IPS DF 6.9 (cell line): Measurements from ENCODE around the gene KRTAP5-3.

Experiments
- DNase-seq: peaks from one replicate; pipeline ENCODE4 v3.0.0-alpha.2; 2013; ENCODE audit warnings: low read depth, low spot score
- H3K27ac ChIP-seq: one replicate; pipeline ENCODE4 v1.5.1; 2013; ENCODE audit warnings: low read length, control low read depth
- H3K27me3 ChIP-seq: 2 replicates; pipeline ENCODE4 v1.6.1; 2013; ENCODE audit warnings: mild to moderate bottlenecking, low read length; ENCODE audit not compliant: control insufficient read depth, insufficient read depth
- H3K36me3 ChIP-seq: 2 replicates; pipeline ENCODE4 v1.6.1; 2013; ENCODE audit warnings: low read length; ENCODE audit not compliant: control insufficient read depth, insufficient read depth
- H3K4me1 ChIP-seq: 2 replicates; pipeline ENCODE4 v1.6.1; 2013; ENCODE audit warnings: low read length; ENCODE audit not compliant: control insufficient read depth, insufficient read depth
- H3K4me3 ChIP-seq: 2 replicates; pipeline ENCODE4 v1.5.1; 2013; ENCODE audit warnings: mild to moderate bottlenecking, low read length
- H3K9me3 ChIP-seq: 2 replicates; pipeline ENCODE4 v1.6.1; 2013; ENCODE audit warnings: low read length, inconsistent platforms; ENCODE audit not compliant: control insufficient read depth, insufficient read depth
- WGBS: extraction: QIAGEN DNeasy Blood & Tissue Kit; methylation state at CpG from one replicate; pipeline ENCODE4 v1.1.7; 2013; ENCODE audit warnings: mixed read lengths, missing lambda C conversion rate; ENCODE audit not compliant: insufficient read length, insufficient coverage; 5-methylcytosine and 5-hydroxymethylcytosine counted together

KRTAP5-3 gene

GRCh38 chr11:1642288-1643145 is 34.3 kb upstream of the KRTAP5-3 start:
- Histone ChIP-seq H3K4me1 (no peaks in the 10 kb centered on the region; the same call in 1 of the 2 replicates), H3K27ac (no peak overlapping the region), H3K36me3 (no peaks in the 10 kb centered on the region), H3K9me3 (no peaks in the 10 kb centered on the region), H3K4me3 (no peak overlapping the region), H3K27me3 (no peaks in the 10 kb centered on the region)
- no peak for DNase-seq
- no CpG with 5 or more reads among the region's 29 CpGs for WGBS

- Histone ChIP-seq H3K36me3 (no peaks in the 10 kb centered on the region), H3K4me1 (no peaks in the 10 kb centered on the region; the same call in 1 of the 2 replicates), H3K27ac (no peak overlapping the region), H3K9me3 (no peaks in the 10 kb centered on the region), H3K27me3 (no peaks in the 10 kb centered on the region), H3K4me3 (no peak overlapping the region)
- no peak for DNase-seq
- WGBS: no CpG with 5 or more reads among the region's 15 CpGs
Measured at GRCh38 chr11:1641096-1641495, 32.8 kb upstream of the KRTAP5-3 start.

GRCh38 chr11:1640076-1640946 is 32.0 kb upstream of the KRTAP5-3 start:
- H3K27me3 ChIP-seq: no peaks in the 10 kb centered on the region
- H3K36me3 ChIP-seq: no peaks in the 10 kb centered on the region
- peak; percentile 50 for DNase-seq
- H3K27ac ChIP-seq: no peak overlapping the region
- no peak overlapping the region for H3K4me3 ChIP-seq
- WGBS: no CpG with 5 or more reads among the region's 32 CpGs
- no peaks in the 10 kb centered on the region; the same call in 1 of the 2 replicates for H3K4me1 ChIP-seq
- H3K9me3 ChIP-seq: no peaks in the 10 kb centered on the region

GRCh38 chr11:1639666-1640065 is 31.4 kb upstream of the KRTAP5-3 start:
- Histone ChIP-seq H3K36me3 (no peaks in the 10 kb centered on the region), H3K4me3 (no peak overlapping the region), H3K4me1 (no peaks in the 10 kb centered on the region), H3K9me3 (no peaks in the 10 kb centered on the region), H3K27me3 (no peaks in the 10 kb centered on the region), H3K27ac (no peak overlapping the region)
- DNase-seq: no peak
- WGBS: no CpG with 5 or more reads among the region's 15 CpGs

- Histone ChIP-seq H3K27me3 (no peaks in the 10 kb centered on the region), H3K4me1 (no peaks in the 10 kb centered on the region), H3K9me3 (no peaks in the 10 kb centered on the region), H3K27ac (no peak overlapping the region), H3K4me3 (no peak overlapping the region), H3K36me3 (no peaks in the 10 kb centered on the region)
- WGBS: no CpG with 5 or more reads among the region's 18 CpGs
- no peak for DNase-seq
Measured at GRCh38 chr11:1639102-1639620, 30.9 kb upstream of the KRTAP5-3 start.

- H3K27me3 ChIP-seq: no peaks in the 10 kb centered on the region
- no peak for DNase-seq
- H3K9me3 ChIP-seq: no peaks in the 10 kb centered on the region
- H3K4me3 ChIP-seq: no peak overlapping the region
- WGBS: no CpG with 5 or more reads among the region's 8 CpGs
- H3K36me3 ChIP-seq: no peaks in the 10 kb centered on the region
- H3K4me1 ChIP-seq: no peaks in the 10 kb centered on the region
- H3K27ac ChIP-seq: no peak overlapping the region
Measured at GRCh38 chr11:1638344-1638743, 30.1 kb upstream of the KRTAP5-3 start.

GRCh38 chr11:1637628-1638027 is 29.4 kb upstream of the KRTAP5-3 start:
- H3K4me1 ChIP-seq: no peaks in the 10 kb centered on the region
- H3K36me3 ChIP-seq: no peaks in the 10 kb centered on the region
- H3K9me3 ChIP-seq: no peaks in the 10 kb centered on the region
- H3K27me3 ChIP-seq: no peaks in the 10 kb centered on the region; the same call in 1 of the 2 replicates
- no peak overlapping the region for H3K4me3 ChIP-seq
- WGBS: no CpG with 5 or more reads among the region's 2 CpGs
- DNase-seq: no peak
- H3K27ac ChIP-seq: no peak overlapping the region

- DNase-seq: no peak
- no peaks in the 10 kb centered on the region for H3K9me3 ChIP-seq
- H3K27ac ChIP-seq: no peak overlapping the region
- no CpG with 5 or more reads among the region's 19 CpGs for WGBS
- H3K36me3 ChIP-seq: no peaks in the 10 kb centered on the region
- peaks cover 3% of the 10 kb centered on the region; the same call in 1 of the 2 replicates for H3K4me1 ChIP-seq
- H3K27me3 ChIP-seq: no peaks in the 10 kb centered on the region; the same call in 1 of the 2 replicates
- no peak overlapping the region for H3K4me3 ChIP-seq
Measured at GRCh38 chr11:1636291-1636950, 28.2 kb upstream of the KRTAP5-3 start.

- H3K27me3 ChIP-seq: no peaks in the 10 kb centered on the region; the same call in 1 of the 2 replicates
- no CpG with 5 or more reads among the region's 10 CpGs for WGBS
Measured at GRCh38 chr11:1633864-1634263, 25.6 kb upstream of the KRTAP5-3 start.

More at GRCh38 chr11:1633864-1634263, 25.6 kb upstream of the KRTAP5-3 start:
- Histone ChIP-seq H3K9me3 (no peaks in the 10 kb centered on the region), H3K27ac (no peak overlapping the region), H3K4me1 (peaks cover 3% of the 10 kb centered on the region; the same call in 1 of the 2 replicates), H3K4me3 (no peak overlapping the region), H3K36me3 (no peaks in the 10 kb centered on the region)
- no peak for DNase-seq
